WTC11 (cell line): Measurements from ENCODE around the gene TMEM185B. TPM values are rescaled to one million over a fixed set of nuclear protein-coding genes. Genes with fewer than 3 reads are reported as not detected.
"Not testable (repeated sequence)": the region's sequence is repeated elsewhere in the genome, so short reads cannot be mapped to it uniquely, and the experiment has no call there.

ENCODE experiments used
- ATAC-seq: fragments of 200-7000 bp; cut with Tn5 transposase; 2 replicates; pipeline ENCODE4 v1.10.0; 2021; ENCODE audit warnings: mild to moderate bottlenecking, moderate library complexity
- CTCF ChIA-PET: fragments of 300-600 bp; sonication (Branson Sonifier 250); formaldehyde crosslinking; loops from one replicate; lab custom pipeline; 2021; ENCODE audit warnings: antibody characterized with exemption; lab: Charles Lee
- POLR2A ChIA-PET: fragments of 350-600 bp; sonication (Branson Sonifier 250); formaldehyde crosslinking; loops from one replicate; lab custom pipeline; 2021; ENCODE audit warnings: antibody characterized with exemption; lab: Charles Lee
- DNase-seq: peaks from one replicate; pipeline ENCODE4 v3.0.0; 2021; ENCODE audit warnings: low spot score
- H3K27ac Mint-ChIP-seq: 2 replicates; pipeline ENCODE4 v1.8.0; 2021; ENCODE audit warnings: mixed read lengths
- H3K27me3 Mint-ChIP-seq: 2 replicates; pipeline ENCODE4 v1.8.0; 2021; ENCODE audit warnings: low read depth, mild to moderate bottlenecking, moderate library complexity, mixed read lengths
- H3K36me3 Mint-ChIP-seq: 2 replicates; pipeline ENCODE4 v1.8.0; 2021; ENCODE audit warnings: mixed read lengths
- H3K4me1 Mint-ChIP-seq: 2 replicates; pipeline ENCODE4 v1.8.0; 2022; ENCODE audit warnings: mixed read lengths
- H3K4me3 Mint-ChIP-seq: 2 replicates; pipeline ENCODE4 v1.8.0; 2021; ENCODE audit warnings: mild to moderate bottlenecking, moderate library complexity, mixed read lengths
- H3K9me3 Mint-ChIP-seq: 2 replicates; pipeline ENCODE4 v1.8.0; 2021; ENCODE audit warnings: mixed read lengths
- CBFB ChIP-seq: sonication (generic); formaldehyde crosslinking; IDR thresholded peaks from 2 replicates; pipeline ENCODE4 v1.8.1; 2022; ENCODE audit warnings: mild to moderate bottlenecking, low read depth, missing genetic modification reagents
- CREB1 ChIP-seq: sonication (generic); formaldehyde crosslinking; IDR thresholded peaks from 2 replicates; pipeline ENCODE4 v1.8.0; 2023; ENCODE audit warnings: mild to moderate bottlenecking, missing genetic modification reagents
- CREM ChIP-seq: sonication (generic); formaldehyde crosslinking; IDR thresholded peaks from 2 replicates; pipeline ENCODE4 v1.8.1; 2022; ENCODE audit warnings: mild to moderate bottlenecking, missing genetic modification reagents, moderate library complexity
- ETV6 ChIP-seq: sonication (generic); formaldehyde crosslinking; IDR thresholded peaks from 2 replicates; pipeline ENCODE4 v1.8.1; 2022; ENCODE audit warnings: mild to moderate bottlenecking, missing genetic modification reagents
- FOXJ3 ChIP-seq: sonication (generic); formaldehyde crosslinking; IDR thresholded peaks from 2 replicates; pipeline ENCODE4 v1.9.0; 2021; ENCODE audit warnings: missing genetic modification reagents, mild to moderate bottlenecking, borderline replicate concordance
- FOXP1 ChIP-seq: sonication (generic); formaldehyde crosslinking; IDR thresholded peaks from 2 replicates; pipeline ENCODE4 v1.8.0; 2022; ENCODE audit warnings: missing genetic modification reagents, mild to moderate bottlenecking, moderate library complexity, borderline replicate concordance
- NFATC4 ChIP-seq: fragments of 250-450 bp; sonication (Bioruptor Pico); IDR thresholded peaks from 2 replicates; pipeline ENCODE4 v1.9.0; 2021; ENCODE audit warnings: mild to moderate bottlenecking
- NFE2L1 ChIP-seq: sonication (generic); formaldehyde crosslinking; IDR thresholded peaks from 2 replicates; pipeline ENCODE4 v1.8.1; 2023; ENCODE audit warnings: missing genetic modification reagents
- NFYB ChIP-seq: sonication (generic); formaldehyde crosslinking; conservative IDR thresholded peaks from 2 replicates; pipeline ENCODE4 v1.8.0; 2022; ENCODE audit warnings: low read depth, missing genetic modification reagents
- NR3C1 ChIP-seq: sonication (generic); formaldehyde crosslinking; conservative IDR thresholded peaks from 2 replicates; pipeline ENCODE4 v1.8.1; 2023; ENCODE audit warnings: low read depth, mild to moderate bottlenecking, missing genetic modification reagents
- OVOL2 ChIP-seq: fragments of 250-450 bp; sonication (Bioruptor Pico); IDR thresholded peaks from 2 replicates; pipeline ENCODE4 v1.9.0; 2021; ENCODE audit warnings: mild to moderate bottlenecking, borderline replicate concordance
- RELA ChIP-seq: sonication (generic); formaldehyde crosslinking; IDR thresholded peaks from 2 replicates; pipeline ENCODE4 v1.8.1; 2022; ENCODE audit warnings: missing genetic modification reagents, mild to moderate bottlenecking, borderline replicate concordance
- SMAD3 ChIP-seq: sonication (generic); formaldehyde crosslinking; IDR thresholded peaks from 2 replicates; pipeline ENCODE4 v1.8.0; 2022; ENCODE audit warnings: missing genetic modification reagents, mild to moderate bottlenecking, borderline replicate concordance
- TEAD1 ChIP-seq: sonication (generic); formaldehyde crosslinking; IDR thresholded peaks from 2 replicates; pipeline ENCODE4 v1.8.0; 2022; ENCODE audit warnings: mild to moderate bottlenecking, missing genetic modification reagents
- TEAD4 ChIP-seq: sonication (generic); formaldehyde crosslinking; IDR thresholded peaks from 2 replicates; pipeline ENCODE4 v1.8.0; 2022; ENCODE audit warnings: mild to moderate bottlenecking, missing genetic modification reagents
- TP53 ChIP-seq: sonication (generic); formaldehyde crosslinking; IDR thresholded peaks from 2 replicates; pipeline ENCODE4 v1.8.1; 2023; ENCODE audit warnings: mild to moderate bottlenecking, missing genetic modification reagents
- ZNF263 ChIP-seq: sonication (generic); formaldehyde crosslinking; IDR thresholded peaks from 2 replicates; pipeline ENCODE4 v1.8.1; 2022; ENCODE audit warnings: low read depth, mild to moderate bottlenecking, moderate library complexity, missing genetic modification reagents
- ZNF396 ChIP-seq: fragments of 250-450 bp; sonication (Bioruptor Pico); IDR thresholded peaks from 2 replicates; pipeline ENCODE4 v1.8.0; 2021; ENCODE audit warnings: mild to moderate bottlenecking, moderate library complexity, borderline replicate concordance
- total RNA-seq: library from RNA; stranded (reverse); gene quantifications from 3 replicates; pipeline ENCODE4 v1.2.3, GENCODE V29; 2021
- TF ChIP-seq, protein P1 (sequence below): fragments of 250-450 bp; sonication (Bioruptor Pico); IDR thresholded peaks from 2 replicates; pipeline ENCODE4 v1.9.0; 2021; ENCODE audit warnings: mild to moderate bottlenecking
- TF ChIP-seq, protein P2 (sequence below): sonication (generic); formaldehyde crosslinking; IDR thresholded peaks from 2 replicates; pipeline ENCODE4 v1.8.0; 2023; ENCODE audit warnings: missing genetic modification reagents
- TF ChIP-seq, protein P3 (sequence below): fragments of 250-450 bp; sonication (Bioruptor Pico); IDR thresholded peaks from 2 replicates; pipeline ENCODE4 v1.8.0; 2021; ENCODE audit warnings: mild to moderate bottlenecking
- TF ChIP-seq, protein P4 (sequence below): sonication (generic); formaldehyde crosslinking; IDR thresholded peaks from 2 replicates; pipeline ENCODE4 v1.8.0; 2022; ENCODE audit warnings: mild to moderate bottlenecking, missing genetic modification reagents

Gene TMEM185B
- total RNA-seq, 1 experiment from 2014 or later = 9.9 TPM

- TF ChIP-seq FOXP1 (no peak), CREB1 (CRISPR knock-in tag) (no peak)
These were observed 19.2 kb downstream of the TMEM185B start (continued) for GRCh38 chr2:120204022-120204405.

GRCh38 chr2:120203251-120204021, 19.8 kb downstream of the TMEM185B start:
- ATAC-seq (no peak), DNase-seq (no peak)
- H3K36me3 Mint-ChIP-seq = peaks cover 3% of the 10 kb centered on the region; the same call in 1 of the 2 replicates
- no peak overlapping the region for H3K27ac Mint-ChIP-seq
- TF ChIP-seq, protein P1, sequence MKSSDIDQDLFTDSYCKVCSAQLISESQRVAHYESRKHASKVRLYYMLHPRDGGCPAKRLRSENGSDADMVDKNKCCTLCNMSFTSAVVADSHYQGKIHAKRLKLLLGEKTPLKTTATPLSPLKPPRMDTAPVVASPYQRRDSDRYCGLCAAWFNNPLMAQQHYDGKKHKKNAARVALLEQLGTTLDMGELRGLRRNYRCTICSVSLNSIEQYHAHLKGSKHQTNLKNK = no peak
- no peak for TF ChIP-seq RELA (CRISPR knock-in tag)
- TF ChIP-seq FOXJ3 (CRISPR knock-in tag) = no peak
- no peak for TF ChIP-seq SMAD3 (CRISPR knock-in tag)
- no peak for TF ChIP-seq ZNF263 (CRISPR knock-in tag)
- no peak for TF ChIP-seq TEAD4 (CRISPR knock-in tag)
- no peak for TF ChIP-seq FOXP1
- no peak for TF ChIP-seq ZNF396 (CRISPR knock-in tag)
- TF ChIP-seq, protein P2, sequence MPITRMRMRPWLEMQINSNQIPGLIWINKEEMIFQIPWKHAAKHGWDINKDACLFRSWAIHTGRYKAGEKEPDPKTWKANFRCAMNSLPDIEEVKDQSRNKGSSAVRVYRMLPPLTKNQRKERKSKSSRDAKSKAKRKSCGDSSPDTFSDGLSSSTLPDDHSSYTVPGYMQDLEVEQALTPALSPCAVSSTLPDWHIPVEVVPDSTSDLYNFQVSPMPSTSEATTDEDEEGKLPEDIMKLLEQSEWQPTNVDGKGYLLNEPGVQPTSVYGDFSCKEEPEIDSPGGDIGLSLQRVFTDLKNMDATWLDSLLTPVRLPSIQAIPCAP (CRISPR knock-in tag) = no peak
- no peak for TF ChIP-seq TEAD1 (CRISPR knock-in tag)
- peaks cover 4% of the 10 kb centered on the region for H3K4me1 Mint-ChIP-seq
- H3K9me3 Mint-ChIP-seq = peaks cover 9% of the 10 kb centered on the region
- CTCF ChIA-PET = interaction anchor here (0.6 to 2.2 kb wide), 9 partner anchors 8 to 318 kb away, joined by 3 to 17 read pairs (median 4); no protein-coding TSS in a partner anchor
- POLR2A ChIA-PET = no interaction called here
- H3K4me3 Mint-ChIP-seq = no peak overlapping the region
- no peaks in the 10 kb centered on the region; the same call in 1 of the 2 replicates for H3K27me3 Mint-ChIP-seq

DNA sequence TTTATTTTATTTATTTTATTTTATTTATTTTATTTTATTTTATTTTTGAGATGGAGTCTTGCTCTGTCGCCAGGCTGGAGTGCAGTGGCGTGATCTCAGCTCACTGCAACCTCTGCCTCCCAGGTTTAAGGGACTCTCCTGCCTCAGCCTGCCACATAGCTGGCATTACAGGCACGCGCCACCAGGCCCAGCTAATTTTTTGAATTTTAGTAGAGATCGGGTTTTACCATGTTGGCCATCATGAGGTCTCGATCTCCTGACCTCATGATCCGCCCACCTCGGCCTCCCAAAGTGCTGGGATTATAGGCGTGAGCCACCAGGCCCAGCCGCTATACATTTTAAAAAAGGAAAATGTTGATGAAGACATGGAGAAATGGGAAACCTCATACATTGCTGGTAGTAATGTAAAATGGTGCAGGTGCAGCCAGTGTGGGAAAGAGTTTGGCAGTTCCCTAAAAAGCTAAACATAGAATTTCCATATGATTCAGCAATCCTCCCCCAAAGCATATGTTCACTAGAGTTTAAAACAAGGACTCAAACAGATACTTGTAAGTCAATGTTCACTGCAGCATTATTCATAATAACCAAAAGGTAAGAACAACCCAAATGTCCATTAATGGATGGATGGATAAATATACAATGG, 23.3 kb downstream of the TMEM185B start:
- H3K27me3 Mint-ChIP-seq, H3K4me3 Mint-ChIP-seq, CTCF ChIA-PET, H3K27ac Mint-ChIP-seq, H3K4me1 Mint-ChIP-seq, DNase-seq, ATAC-seq: not testable (repeated sequence)
- Mint-ChIP-seq H3K36me3 (peaks cover 12% of the 10 kb centered on the region), H3K9me3 (peaks cover 26% of the 10 kb centered on the region)
- POLR2A ChIA-PET = interaction anchor here (0.5 kb wide), 1 partner anchor 269 kb away, joined by 3 read pairs; no protein-coding TSS in a partner anchor

DNA sequence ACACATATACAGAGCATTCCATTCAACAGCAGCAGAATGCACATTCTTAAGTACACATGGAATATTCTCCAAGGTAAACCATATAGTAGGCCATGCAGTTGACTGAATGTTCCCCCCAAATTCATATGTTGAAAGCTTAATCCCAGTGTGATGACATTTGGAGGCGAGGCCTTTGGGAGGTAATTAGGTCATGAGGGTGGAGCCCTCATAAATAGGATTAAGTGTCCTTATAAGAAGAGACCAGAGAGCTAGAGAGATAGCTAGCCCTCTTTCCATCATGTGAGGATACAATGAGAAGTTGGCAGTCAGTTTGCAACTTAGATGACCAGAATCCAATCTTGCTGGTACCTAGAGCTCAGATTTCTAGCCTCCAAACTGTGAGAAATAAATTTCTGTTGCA, 27.6 kb downstream of the TMEM185B start:
- DNase-seq (no peak), ATAC-seq (no peak)
- no peaks in the 10 kb centered on the region for H3K4me1 Mint-ChIP-seq
- peaks cover 5% of the 10 kb centered on the region for H3K27me3 Mint-ChIP-seq
- TF ChIP-seq ZNF396 (CRISPR knock-in tag) = no peak
- POLR2A ChIA-PET = no interaction called here
- no peak overlapping the region for H3K4me3 Mint-ChIP-seq
- H3K36me3 Mint-ChIP-seq = peaks cover 15% of the 10 kb centered on the region
- CTCF ChIA-PET = interaction anchor here (1.1 to 1.4 kb wide), 4 partner anchors 9 to 118 kb away, joined by 3 to 6 read pairs (median 5); no protein-coding TSS in a partner anchor
- H3K27ac Mint-ChIP-seq = no peak overlapping the region
- peaks cover 37% of the 10 kb centered on the region for H3K9me3 Mint-ChIP-seq

GRCh38 chr2:120192280-120192679, 30.9 kb downstream of the TMEM185B start:
- H3K4me3 Mint-ChIP-seq = no peak overlapping the region
- no peak for ATAC-seq
- H3K36me3 Mint-ChIP-seq = peaks cover 8% of the 10 kb centered on the region
- no peaks in the 10 kb centered on the region for H3K4me1 Mint-ChIP-seq
- POLR2A ChIA-PET = no interaction called here
- CTCF ChIA-PET = interaction anchor here (1.1 kb wide), 1 partner anchor 14 kb away, joined by 3 read pairs; no protein-coding TSS in a partner anchor
- H3K27ac Mint-ChIP-seq = no peak overlapping the region
- no peak for DNase-seq
- H3K27me3 Mint-ChIP-seq = peaks cover 3% of the 10 kb centered on the region; the same call in 1 of the 2 replicates
- H3K9me3 Mint-ChIP-seq = peaks cover 20% of the 10 kb centered on the region
- TF ChIP-seq, protein P3, sequence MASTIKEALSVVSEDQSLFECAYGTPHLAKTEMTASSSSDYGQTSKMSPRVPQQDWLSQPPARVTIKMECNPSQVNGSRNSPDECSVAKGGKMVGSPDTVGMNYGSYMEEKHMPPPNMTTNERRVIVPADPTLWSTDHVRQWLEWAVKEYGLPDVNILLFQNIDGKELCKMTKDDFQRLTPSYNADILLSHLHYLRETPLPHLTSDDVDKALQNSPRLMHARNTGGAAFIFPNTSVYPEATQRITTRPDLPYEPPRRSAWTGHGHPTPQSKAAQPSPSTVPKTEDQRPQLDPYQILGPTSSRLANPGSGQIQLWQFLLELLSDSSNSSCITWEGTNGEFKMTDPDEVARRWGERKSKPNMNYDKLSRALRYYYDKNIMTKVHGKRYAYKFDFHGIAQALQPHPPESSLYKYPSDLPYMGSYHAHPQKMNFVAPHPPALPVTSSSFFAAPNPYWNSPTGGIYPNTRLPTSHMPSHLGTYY (CRISPR knock-in tag) = no peak
- TF ChIP-seq NR3C1 (CRISPR knock-in tag) = no peak
- no peak for TF ChIP-seq NFE2L1 (CRISPR knock-in tag)
- TF ChIP-seq CBFB (CRISPR knock-in tag) = no peak
- TF ChIP-seq, protein P4, sequence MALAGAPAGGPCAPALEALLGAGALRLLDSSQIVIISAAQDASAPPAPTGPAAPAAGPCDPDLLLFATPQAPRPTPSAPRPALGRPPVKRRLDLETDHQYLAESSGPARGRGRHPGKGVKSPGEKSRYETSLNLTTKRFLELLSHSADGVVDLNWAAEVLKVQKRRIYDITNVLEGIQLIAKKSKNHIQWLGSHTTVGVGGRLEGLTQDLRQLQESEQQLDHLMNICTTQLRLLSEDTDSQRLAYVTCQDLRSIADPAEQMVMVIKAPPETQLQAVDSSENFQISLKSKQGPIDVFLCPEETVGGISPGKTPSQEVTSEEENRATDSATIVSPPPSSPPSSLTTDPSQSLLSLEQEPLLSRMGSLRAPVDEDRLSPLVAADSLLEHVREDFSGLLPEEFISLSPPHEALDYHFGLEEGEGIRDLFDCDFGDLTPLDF (CRISPR knock-in tag) = no peak
- TF ChIP-seq ETV6 (CRISPR knock-in tag) = no peak
- TF ChIP-seq OVOL2 (CRISPR knock-in tag) = no peak
- no peak for TF ChIP-seq NFYB (CRISPR knock-in tag)
- TF ChIP-seq NFATC4 = no peak
- TF ChIP-seq CREM (CRISPR knock-in tag) = no peak
- TF ChIP-seq TP53 (CRISPR knock-in tag) = no peak
